Neutrophil (primary cell): ENCODE measurements around the gene SZT2.

ENCODE experiments used
- H3K27ac ChIP-seq: fragments of 200-600 bp; sonication (generic); 2 replicates; pipeline ENCODE4 v1.5.1; 2016; ENCODE audit warnings: mild to moderate bottlenecking, moderate library complexity
- H3K27me3 ChIP-seq: fragments of 200-600 bp; sonication (generic); 2 replicates; pipeline ENCODE4 v1.6.0; 2016; ENCODE audit warnings: mild to moderate bottlenecking
- H3K36me3 ChIP-seq: fragments of 200-600 bp; sonication (generic); 2 replicates; pipeline ENCODE4 v1.5.1; 2017
- H3K4me1 ChIP-seq, 2 experiments: fragments of 200-600 bp in 1 of 2; sonication (generic) in 1 of 2; 1 replicate in 1 of 2; 2 replicates in 1 of 2; pipeline versions ENCODE4 v1.5.1 to v1.6.1; 2013 to 2016; ENCODE audit warnings: low read depth in 1 of 2, low read length in 1 of 2, mild to moderate bottlenecking in 1 of 2, moderate library complexity in 1 of 2; ENCODE audit not compliant: control insufficient read depth in 1 of 2, insufficient read depth in 1 of 2
- H3K4me3 ChIP-seq, 2 experiments: fragments of 200-600 bp in 1 of 2; sonication (generic) in 1 of 2; 1 replicate in 1 of 2; 2 replicates in 1 of 2; pipeline ENCODE4 v1.5.1; 2013 to 2016; ENCODE audit warnings: low read depth in 1 of 2, low read length in 1 of 2, mild to moderate bottlenecking in 1 of 2, moderate library complexity in 1 of 2
- H3K9me3 ChIP-seq: fragments of 200-600 bp; sonication (generic); 2 replicates; pipeline ENCODE4 v1.5.1; 2016
- CTCF ChIP-seq: fragments of 200-600 bp; sonication (generic); IDR thresholded peaks from 2 replicates; pipeline ENCODE4 v1.5.1; 2016; ENCODE audit warnings: antibody characterized with exemption

Gene SZT2

GRCh38 chr1:43422995-43423671 lies 33.4 kb downstream of the SZT2 start:
- H3K4me1 ChIP-seq: no peaks in the 10 kb centered on the region
- no peak overlapping the region for H3K4me3 ChIP-seq
- no peaks in the 10 kb centered on the region for H3K9me3 ChIP-seq
- no peak overlapping the region for H3K27ac ChIP-seq
- peaks cover 100% of the 10 kb centered on the region for H3K36me3 ChIP-seq
- no peaks in the 10 kb centered on the region for H3K27me3 ChIP-seq
- no peak for TF ChIP-seq CTCF

GRCh38 chr1:43423672-43424550 lies 34.2 kb downstream of the SZT2 start:
- no peak for TF ChIP-seq CTCF
- Histone ChIP-seq H3K4me1 (no peaks in the 10 kb centered on the region), H3K4me3 (no peak overlapping the region), H3K9me3 (no peaks in the 10 kb centered on the region), H3K27ac (no peak overlapping the region), H3K27me3 (no peaks in the 10 kb centered on the region), H3K36me3 (peaks cover 100% of the 10 kb centered on the region)

GRCh38 chr1:43425045-43425444 lies 35.3 kb downstream of the SZT2 start:
- Histone ChIP-seq H3K9me3 (no peaks in the 10 kb centered on the region), H3K27ac (no peak overlapping the region), H3K4me3 (no peak overlapping the region), H3K36me3 (peaks cover 100% of the 10 kb centered on the region), H3K27me3 (no peaks in the 10 kb centered on the region), H3K4me1 (no peaks in the 10 kb centered on the region)
- TF ChIP-seq CTCF: no peak

GRCh38 chr1:43426221-43426620 lies 36.5 kb downstream of the SZT2 start:
- no peaks in the 10 kb centered on the region for H3K4me1 ChIP-seq
- TF ChIP-seq CTCF: no peak
- no peak overlapping the region for H3K27ac ChIP-seq
- no peak overlapping the region for H3K4me3 ChIP-seq
- no peaks in the 10 kb centered on the region for H3K9me3 ChIP-seq
- no peaks in the 10 kb centered on the region for H3K27me3 ChIP-seq
- peaks cover 100% of the 10 kb centered on the region for H3K36me3 ChIP-seq

GRCh38 chr1:43427524-43427923 lies 37.8 kb downstream of the SZT2 start:
- Histone ChIP-seq H3K4me3 (no peak overlapping the region), H3K27ac (no peak overlapping the region), H3K4me1 (no peaks in the 10 kb centered on the region), H3K27me3 (no peaks in the 10 kb centered on the region), H3K36me3 (peaks cover 100% of the 10 kb centered on the region), H3K9me3 (no peaks in the 10 kb centered on the region)
- no peak for TF ChIP-seq CTCF
